HepG2 (cell line): ENCODE results near the gene TBX3. TPM values are rescaled to one million over a fixed set of nuclear protein-coding genes. Genes with fewer than 3 reads are reported as not detected.

Source experiments
- ATRX ChIP-seq: sonication (generic); formaldehyde crosslinking; IDR thresholded peaks from 2 replicates; pipeline ENCODE4 v1.4.0; 2020; ENCODE audit warnings: missing genetic modification reagents, borderline replicate concordance
- CREB3 ChIP-seq: sonication (generic); formaldehyde crosslinking; IDR thresholded peaks from 2 replicates; pipeline ENCODE4 v1.5.0; 2020; ENCODE audit warnings: missing genetic modification reagents
- ELF1 ChIP-seq: sonication (generic); formaldehyde crosslinking; IDR thresholded peaks from 2 replicates; pipeline ENCODE4 v1.4.0; 2020; ENCODE audit warnings: missing genetic modification reagents
- FOXA1 ChIP-seq, 2 experiments: fragments of 450-650 bp in 1 of 2; sonication (generic) in 1 of 2; formaldehyde crosslinking in 1 of 2; IDR thresholded peaks; 2 replicates each; pipeline versions ENCODE4 v1.4.0 to v1.6.1; 2016 to 2020; ENCODE audit warnings: missing genetic modification reagents in 1 of 2
- HDAC2 ChIP-seq: sonication (generic); formaldehyde crosslinking; IDR thresholded peaks from 2 replicates; pipeline ENCODE4 v1.4.0; 2020; ENCODE audit warnings: missing genetic modification reagents
- PTBP1 ChIP-seq: fragments of 200-400 bp; formaldehyde crosslinking; IDR thresholded peaks from 2 replicates; pipeline ENCODE4 v1.6.1; 2018; ENCODE audit warnings: low read length, low read depth; ENCODE audit not compliant: poor library complexity, severe bottlenecking
- RBM39 ChIP-seq: fragments of 200-400 bp; formaldehyde crosslinking; IDR thresholded peaks from one replicate; pipeline ENCODE4 v1.6.1; 2018; ENCODE audit warnings: antibody characterized with exemption, mild to moderate bottlenecking, low read depth, low read length; ENCODE audit not compliant: poor library complexity, severe bottlenecking
- REST ChIP-seq, 2 experiments: IDR thresholded peaks; 2 replicates each; pipeline ENCODE4 v1.6.1; 2011 to 2012; ENCODE audit warnings: low read length in 2 of 2, borderline replicate concordance in 1 of 2, low read depth in 1 of 2, mild to moderate bottlenecking in 1 of 2, moderate library complexity in 1 of 2
- SIX4 ChIP-seq: sonication (generic); formaldehyde crosslinking; IDR thresholded peaks from 2 replicates; pipeline ENCODE4 v1.4.0; 2020; ENCODE audit warnings: missing genetic modification reagents
- XRCC5 ChIP-seq: fragments of 200-400 bp; formaldehyde crosslinking; optimal IDR thresholded peaks from 2 replicates; pipeline ENCODE3; 2017; ENCODE audit warnings: mild to moderate bottlenecking, low read length
- ZNF574 ChIP-seq: sonication (generic); formaldehyde crosslinking; IDR thresholded peaks from 2 replicates; pipeline ENCODE4 v1.4.0; 2020; ENCODE audit warnings: missing genetic modification reagents
- ZNF740 ChIP-seq: sonication (generic); formaldehyde crosslinking; IDR thresholded peaks from 2 replicates; pipeline ENCODE4 v1.4.0; 2020; ENCODE audit warnings: missing genetic modification reagents
- polyA plus RNA-seq, 8 experiments: library from polyadenylated mRNA; depleted of rRNA in 3 of 8; stranded (reverse) in 7 of 8; unstranded in 1 of 8; fragments of >200 nt; fragmentation: Illumina TruSeq in 4 of 8; extraction: Trizol in 4 of 8; gene quantifications; 2 replicates each; pipeline versions ENCODE4 v1.2.1 to v1.2.3, GENCODE V29; 2011 to 2016; ENCODE audit warnings: low read depth in 4 of 8, missing spikeins in 1 of 8, mixed read lengths in 1 of 8; ENCODE audit not compliant: insufficient read depth in 1 of 8
- total RNA-seq, 5 experiments: library from RNA; depleted of rRNA; stranded (reverse); fragments of >200 nt; fragmentation: Illumina TruSeq; extraction: Trizol; gene quantifications; 2 replicates each; pipeline ENCODE4 v1.2.3, GENCODE V29; 2016; ENCODE audit warnings: low read depth in 1 of 5

The TBX3 gene
- total and polyA plus RNA-seq, 2 of the 13 experiments (the other 11 are each of a cell fraction or from before 2014, with no cell fraction given) = 27.1 to 42.4 TPM

GRCh38 chr12:114684098-114684869, at the start of gene TBX3 (continued):
- TF ChIP-seq ATRX (CRISPR knock-in tag) (no peak), ZNF740 (peak; percentile 17; the same call in 1 of the 2 replicates), HDAC2 (CRISPR knock-in tag) (peak; percentile 57; the same call in 1 of the 2 replicates), ZNF574 (CRISPR knock-in tag) (peak; percentile 66; the same call in 1 of the 2 replicates), ELF1 (CRISPR knock-in tag) (peak; percentile 36), PTBP1 (no peak), RBM39 (no peak), SIX4 (CRISPR knock-in tag) (peak; percentile 19; the same call in 1 of the 2 replicates), XRCC5 (peak; percentile 2), CREB3 (peak; percentile 69), REST (IDR thresholded peaks at IDR 0.05; ENCODE audit: borderline replicate concordance in 1 of 2, low read depth in 1 of 2, low read length in 2 of 2) (no peak; a peak in 1 of 4 replicates), FOXA1 (IDR thresholded peaks at IDR 0.05) (0 out of 2 replicates have a peak, but pooled peaks have one; percentile 22), FOXA1 (CRISPR knock-in tag; IDR thresholded peaks at IDR 0.05) (peak; percentile 96)
